Activated effector memory CD4-positive, alpha-beta T cell treated with anti-CD3 and anti-CD28 coated beads, Interleukin-2, amount 50 U/mL, for 16 hours (primary cell): ENCODE results near the gene CRYZL1.
A peak's percentile ranks its signal among the peaks of the same experiment; 100 is the strongest.
"Not testable (repeated sequence)": the region's sequence is repeated elsewhere in the genome, so short reads cannot be mapped to it uniquely, and the experiment has no call there.

ENCODE experiments used
- DNase-seq: peaks from one replicate; pipeline ENCODE4 v3.0.0-alpha.2; 2020

CRYZL1 gene

DNA sequence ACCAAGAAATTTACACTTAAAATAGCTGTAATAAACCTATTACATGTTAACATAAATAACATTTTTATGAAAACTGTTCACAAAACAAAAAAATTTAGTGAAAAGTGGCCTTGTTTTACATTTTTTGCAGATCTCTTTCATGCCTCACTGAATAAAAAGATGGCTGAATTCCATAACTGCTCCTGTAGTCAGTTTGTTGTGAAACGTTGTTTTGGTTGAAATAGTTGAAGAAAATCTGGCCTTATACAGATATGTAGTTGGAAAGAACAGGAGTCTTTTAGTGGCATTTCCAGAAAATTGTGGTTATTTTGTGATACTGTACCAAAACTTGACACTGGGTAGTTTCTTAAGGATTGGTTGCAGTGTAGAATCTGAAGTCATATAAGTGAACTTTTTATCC, 18.9 kb upstream of the CRYZL1 start:
- DNase-seq: no peak

DNA sequence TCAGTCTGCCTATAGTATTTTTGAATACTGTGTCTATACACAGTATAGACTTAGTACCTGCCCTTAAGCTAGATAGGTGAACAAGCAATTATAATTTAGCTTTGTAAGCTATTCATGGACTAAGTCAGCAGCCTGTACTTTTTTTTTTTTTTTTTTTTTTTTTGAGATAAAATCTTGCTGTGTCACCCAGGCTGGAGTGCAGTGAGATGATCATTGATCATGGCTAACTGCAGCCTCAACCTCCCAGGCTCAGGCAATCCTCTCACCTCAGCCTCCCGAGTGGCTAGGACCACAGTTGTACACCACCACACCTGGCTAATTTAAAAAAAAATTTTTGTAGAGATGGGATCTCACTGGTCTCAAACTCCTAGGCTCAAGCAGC, 18.0 kb upstream of the CRYZL1 start:
- DNase-seq: no peak

DNA sequence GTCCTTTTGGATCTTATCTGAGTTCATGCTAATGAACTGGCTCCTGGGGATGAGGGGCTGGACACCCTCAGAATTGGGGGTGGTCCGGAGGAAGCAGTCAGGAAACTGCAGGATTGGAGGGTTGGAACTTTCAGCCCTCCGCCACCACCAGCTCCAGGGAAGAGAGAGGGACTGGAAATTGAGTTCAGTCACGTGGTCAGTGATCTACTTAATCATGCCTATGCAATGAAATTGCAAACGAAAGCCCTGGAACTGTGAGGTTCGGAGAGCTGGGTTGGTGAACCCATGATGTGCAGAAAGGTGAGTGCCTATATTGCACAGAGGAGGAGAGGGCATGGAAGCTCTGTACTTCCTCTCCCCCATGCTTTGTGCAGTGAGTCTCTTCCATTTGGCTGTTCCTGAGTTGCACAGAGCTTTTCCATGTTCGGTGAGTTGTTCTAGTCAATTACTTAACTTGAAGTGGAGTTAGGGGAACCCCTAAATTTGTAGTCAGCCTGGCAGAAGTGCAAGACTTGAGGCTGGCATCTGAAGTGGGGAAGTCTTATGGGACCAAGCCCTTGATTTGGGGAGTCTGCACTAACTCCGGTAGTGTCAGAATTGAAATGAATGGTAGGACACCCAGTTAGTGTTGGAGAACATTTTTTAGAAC, 17.5 kb upstream of the CRYZL1 start:
- DNase-seq: no peak

DNA sequence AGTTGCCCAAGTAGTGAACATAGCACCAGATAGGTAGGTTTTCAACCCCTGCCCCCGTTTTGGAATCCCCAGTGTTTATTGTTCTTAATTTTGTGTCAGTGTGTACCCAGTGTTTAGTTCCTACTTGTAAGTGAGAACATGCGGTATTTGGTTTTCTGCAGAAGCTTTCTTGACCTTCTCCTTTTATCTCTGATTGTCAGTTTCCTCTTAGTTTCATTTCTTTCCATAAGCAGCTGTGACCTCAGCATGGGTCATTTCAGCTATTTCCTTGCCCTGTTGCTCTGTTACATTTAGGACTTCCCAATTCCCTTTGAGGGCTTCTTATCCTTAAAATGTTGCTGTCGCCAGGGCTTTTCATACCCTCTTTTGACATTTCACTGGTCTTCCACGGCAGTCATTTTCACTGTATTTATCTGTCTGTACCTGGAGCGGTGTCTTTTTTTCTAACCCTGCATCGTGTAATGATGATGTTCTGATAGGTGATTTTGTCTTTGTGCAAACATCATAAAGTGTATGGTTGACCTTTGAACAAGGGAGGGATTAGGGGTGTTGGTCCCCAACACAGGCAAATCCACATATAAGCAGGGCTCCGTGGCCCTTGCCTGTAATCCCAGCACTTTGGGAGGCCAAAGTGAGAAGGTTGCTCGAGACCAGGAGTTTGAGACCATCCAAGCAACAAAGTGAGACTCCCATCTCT, 15.7 kb upstream of the CRYZL1 start:
- DNase-seq: no peak

DNA sequence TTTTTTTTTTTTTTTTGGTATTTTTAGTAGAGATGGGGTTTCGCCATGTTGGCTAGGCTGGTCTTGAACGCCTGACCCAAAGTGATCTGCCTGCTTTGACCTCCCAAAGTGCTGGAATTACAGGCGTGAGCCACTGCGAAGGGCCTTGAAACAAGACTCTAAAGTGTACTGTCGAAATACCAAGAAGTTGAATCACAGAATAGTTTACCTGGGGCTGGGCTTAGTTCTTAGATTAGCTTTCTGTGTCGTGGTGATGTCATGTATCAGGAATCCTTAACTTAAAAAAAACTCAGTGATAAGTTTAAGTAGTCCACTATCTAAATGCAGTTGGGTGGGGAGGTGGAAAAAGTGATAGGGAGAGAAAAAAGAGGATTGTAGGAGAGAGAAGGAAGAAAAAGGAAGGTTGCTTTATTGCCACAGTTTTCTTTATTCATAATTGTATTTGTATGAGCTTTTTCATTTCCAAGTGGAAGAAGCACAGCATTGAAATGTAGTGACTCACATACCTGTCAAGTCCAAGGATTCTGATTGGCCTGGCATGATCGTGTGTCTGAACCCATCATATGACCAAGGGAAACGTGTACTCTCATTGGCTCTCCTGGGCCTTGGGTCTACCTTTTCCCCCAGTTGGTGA, 14.2 kb upstream of the CRYZL1 start:
- DNase-seq: no peak

DNA sequence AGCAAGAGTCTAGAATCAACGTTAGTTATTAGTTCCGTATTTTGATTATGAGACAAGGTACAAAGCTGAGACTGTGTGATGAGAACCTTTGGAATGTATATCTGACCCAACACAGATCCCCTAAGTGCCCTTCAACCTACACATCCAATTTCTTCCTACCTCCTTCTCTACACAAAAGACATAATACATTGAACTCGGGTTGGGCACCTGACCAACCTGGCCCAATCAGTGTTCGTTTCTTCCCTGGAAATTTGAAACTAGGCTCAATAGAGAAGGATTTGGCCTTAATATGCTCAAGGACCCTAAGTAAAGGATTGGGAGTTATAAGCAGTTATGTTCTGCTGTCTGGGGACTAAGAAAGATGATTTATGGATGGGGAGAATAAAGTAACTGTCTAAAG, 12.9 kb upstream of the CRYZL1 start:
- DNase-seq: no peak

DNA sequence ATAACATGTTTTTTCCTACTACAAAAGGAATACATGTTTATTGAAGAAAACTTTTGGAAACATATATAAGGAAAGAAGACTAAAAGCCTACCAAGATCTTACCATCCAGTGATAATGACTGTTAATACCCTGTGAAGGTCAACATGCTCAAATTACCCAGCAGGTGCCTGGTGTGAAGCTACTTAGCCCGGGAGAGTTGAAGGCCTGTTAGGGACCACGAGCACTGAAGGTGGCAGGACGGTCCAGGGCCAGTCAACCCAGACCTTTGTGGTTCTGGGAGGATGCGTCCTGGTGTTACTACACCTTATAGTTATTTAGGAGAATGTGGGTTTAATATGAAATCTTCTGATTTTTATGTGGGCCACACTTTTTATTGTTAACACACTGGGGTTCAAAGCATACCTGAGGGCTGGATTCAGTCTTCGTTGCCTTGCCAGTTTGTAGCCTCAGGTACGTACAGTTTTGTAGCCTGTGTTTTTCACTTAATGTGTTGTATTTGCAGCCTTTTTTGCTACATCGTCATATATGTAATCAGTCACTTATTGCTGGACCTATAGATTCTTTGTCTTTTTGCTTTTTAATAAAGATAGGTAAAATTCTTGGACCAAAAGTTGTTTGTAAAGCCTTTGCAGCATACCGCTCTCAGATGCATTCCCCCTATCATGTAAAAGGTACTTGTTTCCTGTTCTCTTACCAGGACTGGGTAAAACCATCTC, 10.6 kb upstream of the CRYZL1 start:
- DNase-seq: no peak

DNA sequence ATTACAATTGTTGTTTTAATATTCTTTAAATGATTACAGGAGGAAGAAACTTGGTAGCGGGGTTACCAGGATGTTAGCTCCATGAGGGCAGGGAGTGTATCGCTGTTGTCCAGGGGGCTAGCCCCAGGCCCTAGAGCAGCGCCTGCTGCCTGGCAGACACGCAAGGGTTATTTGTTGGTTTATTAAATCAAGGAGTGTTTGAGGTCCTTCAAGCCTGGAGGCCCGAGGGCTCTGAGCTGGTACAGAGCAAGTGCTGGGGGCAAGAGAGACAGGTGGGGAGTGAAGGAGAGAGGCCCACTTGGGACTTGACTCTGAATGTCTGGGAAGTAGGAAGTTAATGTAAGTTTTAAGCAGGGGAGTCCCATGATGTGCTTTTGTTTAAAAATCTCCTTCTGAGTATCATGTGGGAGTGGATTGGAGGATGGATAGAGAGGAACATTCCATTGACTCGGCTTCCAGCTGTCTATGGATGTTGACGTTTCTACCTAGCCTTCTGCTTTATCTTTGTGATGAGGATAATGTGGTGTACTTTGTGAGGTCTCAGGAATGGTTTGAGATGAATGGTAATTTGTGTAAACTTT, 9.5 kb upstream of the CRYZL1 start:
- DNase-seq: no peak

DNA sequence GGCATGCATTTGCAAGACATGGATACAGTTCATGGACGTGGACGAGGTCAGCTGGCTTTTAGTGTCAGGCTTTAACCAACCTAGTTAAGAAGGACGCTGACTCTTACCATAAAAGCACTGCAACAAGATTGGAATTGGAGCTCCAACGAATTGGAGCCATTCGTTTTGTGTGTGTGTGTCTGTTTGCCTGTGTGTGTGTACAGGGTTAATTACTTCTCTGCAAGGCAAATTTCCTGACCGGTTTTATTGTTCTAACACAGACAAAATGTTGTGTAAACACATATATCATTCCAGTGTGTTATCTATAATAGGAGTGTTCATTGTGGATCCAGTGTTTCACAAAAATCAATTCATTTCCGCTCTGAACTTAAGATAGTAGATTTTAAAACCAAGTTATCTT, 8.7 kb upstream of the CRYZL1 start:
- DNase-seq: no peak

DNA sequence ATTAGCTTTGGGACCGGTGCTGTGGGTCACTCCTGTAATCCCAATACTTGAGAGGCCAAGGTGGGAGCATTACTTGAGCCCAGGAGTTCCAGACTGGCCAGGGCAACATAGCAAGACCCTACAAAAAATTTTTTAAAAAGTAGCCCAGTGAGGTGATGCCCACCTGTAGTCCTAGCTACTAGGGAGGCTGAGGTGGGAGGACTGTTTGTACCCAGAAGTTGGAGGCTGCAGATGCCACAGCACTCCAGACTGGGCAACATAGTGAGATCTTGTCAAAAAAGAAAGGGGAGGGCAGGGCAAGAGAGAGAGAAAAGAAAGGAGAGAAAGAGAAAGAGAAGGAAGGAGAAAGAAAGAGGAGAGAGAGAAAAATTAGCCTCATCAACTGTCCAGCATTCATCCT, 7.0 kb upstream of the CRYZL1 start:
- no peak for DNase-seq

DNA sequence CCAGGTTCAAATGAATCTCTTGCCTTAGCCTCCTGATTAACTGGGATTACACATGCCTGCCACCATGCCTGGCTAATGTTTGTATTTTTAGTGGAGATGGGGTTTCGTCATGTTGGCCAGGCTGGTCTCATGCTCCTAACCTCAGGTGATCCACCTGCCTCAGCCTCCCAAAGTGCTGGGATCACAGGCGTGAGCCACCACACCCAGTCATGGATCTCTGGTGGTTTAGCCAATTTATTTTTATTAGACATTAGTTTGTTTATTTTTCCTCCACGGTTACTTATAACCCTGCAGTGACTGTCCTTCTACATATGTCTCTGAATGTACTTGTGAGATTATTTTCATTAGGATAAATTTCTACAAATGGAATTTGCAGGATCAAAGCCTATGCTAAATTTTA, 6.0 kb upstream of the CRYZL1 start:
- no peak for DNase-seq

DNA sequence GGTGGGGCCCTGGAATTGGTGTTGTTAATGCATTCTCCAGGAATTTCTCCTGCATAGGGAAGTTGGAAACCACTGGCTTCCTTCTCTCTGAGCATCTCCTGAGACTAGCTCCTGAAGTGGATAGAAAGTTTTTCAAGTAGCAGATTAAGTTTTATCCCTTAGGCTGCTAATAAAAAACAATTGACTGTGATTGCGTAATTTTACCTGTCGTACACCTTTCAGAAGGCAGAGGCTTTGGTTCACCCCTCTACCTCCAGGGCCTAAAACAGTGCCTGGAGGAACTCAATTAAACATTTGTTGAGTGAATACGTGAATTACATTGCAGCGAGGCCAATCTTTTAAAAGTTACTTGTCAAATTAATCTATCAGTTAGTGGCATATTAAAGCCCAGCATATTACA, 4.2 kb upstream of the CRYZL1 start:
- no peak for DNase-seq

DNA sequence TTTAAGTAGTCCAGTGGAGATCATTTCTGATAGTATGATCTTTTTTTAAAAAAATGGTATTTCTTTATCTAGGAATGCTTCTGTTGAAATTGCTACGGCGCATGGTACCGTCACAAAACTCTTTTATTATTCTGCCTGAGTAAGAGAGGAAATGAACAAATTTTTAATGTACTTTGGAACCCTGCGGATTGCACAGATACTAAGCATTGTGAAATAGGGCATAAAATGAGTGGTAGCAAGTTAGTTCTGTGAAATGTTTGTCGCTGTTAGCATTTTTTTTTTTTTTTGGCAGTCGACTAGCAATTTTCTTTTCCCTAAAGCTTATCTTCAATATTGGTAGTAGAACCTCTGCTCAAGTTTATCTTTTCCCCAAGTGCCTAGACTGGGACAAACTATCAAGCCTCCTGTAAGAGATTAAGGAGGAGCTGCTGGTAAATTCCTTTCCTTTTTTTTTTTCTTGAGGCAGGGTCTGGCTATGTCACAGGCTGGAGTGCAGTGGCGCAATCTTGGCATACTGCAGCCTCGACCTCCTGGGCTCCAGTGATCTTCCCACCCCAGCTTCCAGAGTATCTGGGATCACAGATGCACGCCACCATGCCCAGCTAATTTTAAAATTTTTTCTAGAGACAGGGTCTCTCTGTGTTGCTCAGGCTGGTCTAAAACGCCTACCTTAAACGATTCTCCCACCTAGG, 3.0 kb upstream of the CRYZL1 start:
- no peak for DNase-seq

DNA sequence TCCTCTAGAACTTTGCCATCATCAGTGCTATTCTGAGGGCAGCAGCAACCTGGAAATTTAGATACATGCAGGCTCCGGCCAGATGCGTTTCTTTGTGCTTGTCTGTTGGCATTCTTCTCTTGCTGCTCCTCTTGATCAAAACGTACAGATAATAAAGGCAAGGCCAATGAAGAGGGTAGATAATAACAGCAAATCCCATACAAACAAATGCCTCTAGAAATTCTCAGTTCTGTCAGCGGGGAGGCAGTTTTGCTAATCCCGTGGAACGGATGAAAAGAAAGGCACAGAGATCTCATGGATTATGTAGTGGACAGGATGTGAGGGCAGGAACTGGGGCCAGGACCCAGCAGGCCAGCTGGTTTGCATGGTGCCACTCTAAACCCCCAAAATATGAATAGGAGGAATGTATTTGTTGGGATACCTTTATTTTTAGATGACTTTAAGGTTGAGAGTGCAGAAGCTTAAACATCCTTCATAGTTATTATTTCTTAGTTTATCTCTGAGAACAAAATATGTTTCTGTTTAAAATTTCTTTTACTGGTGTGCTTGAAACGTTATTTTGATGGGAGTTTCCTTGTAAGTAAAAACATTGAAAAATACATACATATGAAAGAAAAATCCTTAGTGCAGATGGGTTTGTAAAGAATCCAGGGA, 2.2 kb upstream of the CRYZL1 start:
- no peak for DNase-seq

DNA sequence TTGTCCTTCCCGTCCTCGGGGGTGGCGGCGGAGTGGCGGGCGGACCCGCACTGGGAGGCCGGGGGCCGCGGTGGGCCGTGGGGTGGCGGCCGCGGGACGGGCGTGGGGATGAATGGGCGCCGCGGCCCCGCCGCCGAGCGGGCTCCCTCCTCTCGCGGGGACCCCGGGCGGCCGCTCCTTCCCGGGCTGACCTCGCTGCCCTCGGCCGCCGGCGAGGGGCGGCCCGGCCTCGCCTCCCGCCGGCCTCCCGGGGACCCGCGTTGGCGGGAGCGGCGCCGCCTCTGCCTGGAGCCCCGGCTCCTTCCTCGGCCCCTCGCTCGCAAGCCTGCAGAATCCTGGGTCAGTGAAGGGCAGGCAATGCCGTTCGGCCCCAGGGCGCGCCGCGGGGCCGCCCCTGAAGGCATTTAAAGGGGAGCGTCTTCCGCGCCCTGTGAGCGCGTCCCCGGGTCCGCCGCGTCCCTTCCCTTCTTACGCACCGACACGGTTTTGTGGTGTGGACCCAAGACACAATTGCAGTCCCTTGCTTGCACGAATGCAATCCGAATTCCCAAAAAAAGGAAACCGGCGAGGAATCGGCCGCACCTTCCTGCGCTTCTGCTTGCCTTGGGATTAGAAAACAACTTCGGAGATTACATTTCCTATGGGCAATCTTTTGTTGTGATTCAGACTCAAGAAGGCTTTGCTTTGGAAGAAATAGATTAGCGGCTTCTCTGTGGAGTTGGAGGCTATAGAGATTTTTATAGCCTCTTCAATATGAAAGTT, 1.5 kb upstream of the CRYZL1 start:
- peak; percentile 63 for DNase-seq

DNA sequence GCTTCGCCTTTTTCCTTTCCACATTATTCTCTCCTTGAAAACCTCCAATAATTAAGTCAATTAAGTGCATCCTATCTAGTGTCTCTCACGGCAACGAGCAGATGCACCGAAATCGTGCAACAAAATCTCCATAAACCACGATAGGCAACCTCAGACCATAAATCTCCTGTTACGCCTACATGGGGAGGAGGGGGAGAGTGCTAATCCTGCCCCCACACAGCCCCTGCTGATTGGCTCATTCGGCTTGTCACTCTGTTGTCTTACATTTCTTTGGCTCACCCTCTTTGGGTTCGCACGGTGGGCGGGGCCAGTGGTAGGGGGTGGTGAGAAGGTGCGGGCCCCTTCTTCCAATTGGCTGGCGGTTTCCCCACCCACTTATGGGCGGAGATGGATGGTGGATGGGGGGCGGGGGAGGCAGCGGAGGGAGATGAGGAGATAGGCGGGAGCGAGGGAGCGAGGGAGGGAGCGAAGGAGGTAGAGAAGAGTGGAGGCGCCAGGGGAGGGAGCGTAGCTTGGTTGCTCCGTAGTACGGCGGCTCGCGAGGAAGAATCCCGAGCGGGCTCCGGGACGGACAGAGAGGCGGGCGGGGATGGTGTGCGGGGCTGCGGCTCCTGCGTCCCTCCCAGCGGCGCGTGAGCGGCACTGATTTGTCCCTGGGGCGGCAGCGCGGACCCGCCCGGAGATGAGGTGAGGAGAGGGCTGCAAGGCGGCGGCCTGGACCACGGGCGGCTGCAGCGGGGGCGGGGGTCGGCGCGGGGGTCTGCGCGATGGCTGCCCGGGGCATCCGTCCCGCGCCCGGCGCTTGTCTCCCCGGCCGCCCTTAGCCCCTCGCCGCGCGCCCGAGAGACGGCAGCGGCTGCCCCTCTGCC, 720 bp upstream of the CRYZL1 start, which contains the start of gene ITSN1:
ITSN1 (plus strand) TSS at position 475 of the 869 bp plus-strand sequence. CDS start 76,328 bp downstream, outside the sequence.
- DNase-seq: peak; percentile 100

DNA sequence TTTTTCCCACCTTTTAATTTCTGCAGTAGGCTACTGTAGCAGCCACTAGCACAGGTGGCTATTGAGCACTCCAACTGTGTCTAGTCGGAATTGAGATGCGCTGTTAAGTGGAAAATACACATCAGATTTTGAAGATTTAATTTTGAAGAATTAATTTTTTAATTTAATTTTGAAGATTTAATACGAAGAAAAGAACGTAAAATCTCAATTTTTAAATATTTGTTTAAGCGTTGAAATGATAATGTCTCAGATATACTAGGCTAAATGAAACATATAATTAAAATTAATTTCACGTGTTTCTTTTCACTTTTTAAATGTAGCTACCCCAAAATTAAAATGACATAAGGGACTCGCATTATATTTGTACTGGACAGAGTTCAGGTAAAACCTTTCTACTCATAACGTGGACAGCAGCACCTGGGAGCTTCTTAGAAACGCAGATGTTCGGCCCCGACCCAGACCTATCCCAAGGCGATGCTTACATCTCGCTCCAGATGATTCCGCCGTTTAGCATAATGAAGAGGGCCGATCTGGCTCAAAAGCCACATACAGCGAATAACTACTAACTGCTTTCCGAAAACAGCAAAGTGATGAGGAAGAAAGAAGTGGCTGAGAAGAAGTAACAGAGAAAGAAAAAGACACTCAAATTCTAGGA, 717 bp downstream of the CRYZL1 start:
- no peak for DNase-seq

DNA sequence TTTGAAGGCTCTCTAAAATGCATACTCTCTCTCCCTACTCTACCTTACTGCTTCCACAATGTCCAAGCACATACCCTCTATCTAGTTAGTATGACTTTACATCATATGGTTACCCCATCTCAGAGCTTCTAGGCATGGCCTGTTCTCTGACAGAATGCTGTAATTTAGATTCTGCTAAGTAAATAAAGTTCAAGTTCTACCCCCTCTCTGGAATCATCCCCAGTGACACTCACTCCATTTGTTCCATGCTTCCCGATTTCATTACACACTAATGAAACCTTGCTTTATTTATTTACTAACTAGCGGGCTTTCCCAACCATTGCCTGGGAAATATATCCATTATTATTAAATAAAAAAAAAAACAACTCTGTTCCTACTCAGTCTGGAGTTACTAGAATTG, 7.3 kb downstream of the CRYZL1 start:
- no peak for DNase-seq

DNA sequence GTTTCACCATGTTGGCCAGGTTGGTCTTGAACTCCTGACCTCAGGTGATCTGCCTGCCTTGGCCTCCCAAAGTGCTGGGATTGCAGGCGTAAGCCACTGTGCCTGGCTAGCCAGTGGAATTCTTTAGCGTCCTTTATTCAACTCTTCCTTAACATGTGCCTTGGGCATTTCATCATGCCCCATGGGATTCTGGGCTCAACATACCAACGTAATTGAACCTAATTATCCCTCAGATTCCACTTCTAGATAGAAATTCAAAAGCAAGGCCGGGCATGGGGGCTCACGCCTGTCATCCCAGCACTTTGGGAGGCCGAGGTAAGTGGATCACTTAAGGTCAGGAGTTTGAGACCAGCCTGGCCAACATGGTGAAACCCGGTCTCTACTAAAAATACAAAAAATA, 15.4 kb downstream of the CRYZL1 start:
- not testable (repeated sequence) for DNase-seq

DNA sequence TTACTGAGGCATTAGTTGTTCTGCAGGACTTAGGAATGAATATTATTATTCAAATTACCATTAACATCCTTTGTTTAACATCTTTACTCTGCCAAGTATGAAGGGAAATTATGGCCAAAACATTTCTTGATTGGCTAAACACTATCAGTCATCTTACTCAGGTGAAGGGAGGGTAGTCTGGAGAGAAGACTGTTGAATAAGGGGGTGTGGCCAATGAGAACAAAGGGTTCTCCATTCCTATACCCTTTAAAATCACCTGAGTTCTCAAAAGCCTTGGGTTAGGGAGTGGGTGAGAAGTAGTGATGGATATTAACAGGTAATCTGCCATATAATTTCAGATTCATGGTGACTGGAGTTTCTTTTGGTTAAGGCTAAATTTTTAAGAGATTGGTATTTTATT, 19.3 kb downstream of the CRYZL1 start:
- no peak for DNase-seq
